HEK293T (cell line): Measurements from ENCODE around the gene NDUFB11.

Experiments
- CTCF ChIA-PET: fragments of 350-600 bp; formaldehyde crosslinking; extraction: SDS; loops from one replicate; lab custom pipeline; 2021; ENCODE audit warnings: antibody characterized with exemption, inconsistent platforms; lab: Yijun Ruan, JAX
- POLR2A ChIA-PET: fragments of 350-600 bp; formaldehyde crosslinking; extraction: SDS; loops from one replicate; lab custom pipeline; 2020; ENCODE audit warnings: antibody characterized with exemption, inconsistent platforms; lab: Yijun Ruan, JAX
- DNase-seq: peaks from one replicate; pipeline ENCODE4 v3.0.0; 2012; ENCODE audit warnings: mixed read lengths; ENCODE audit errors: extremely low spot score
- ARNT ChIP-seq: fragments of 450-650 bp; IDR thresholded peaks from 2 replicates; pipeline ENCODE4 v1.6.1; 2017; ENCODE audit warnings: mild to moderate bottlenecking
- BHLHE40 ChIP-seq: fragments of 450-650 bp; IDR thresholded peaks from 2 replicates; pipeline ENCODE4 v1.6.1; 2016; ENCODE audit warnings: mild to moderate bottlenecking, moderate library complexity, borderline replicate concordance
- CTBP1 ChIP-seq: fragments of 450-650 bp; IDR thresholded peaks from 2 replicates; pipeline ENCODE4 v1.6.1; 2016; ENCODE audit warnings: borderline replicate concordance
- ELF4 ChIP-seq: fragments of 450-650 bp; IDR thresholded peaks from 2 replicates; pipeline ENCODE4 v1.6.1; 2017; ENCODE audit warnings: antibody characterized with exemption
- FOXA1 ChIP-seq: fragments of 450-650 bp; IDR thresholded peaks from 2 replicates; pipeline ENCODE4 v1.6.1; 2016; ENCODE audit warnings: mild to moderate bottlenecking
- FOXK2 ChIP-seq: fragments of 450-650 bp; IDR thresholded peaks from 2 replicates; pipeline ENCODE4 v1.6.1; 2016; ENCODE audit warnings: mild to moderate bottlenecking
- FOXM1 ChIP-seq: fragments of 450-650 bp; IDR thresholded peaks from 2 replicates; pipeline ENCODE4 v1.6.1; 2017; ENCODE audit warnings: mild to moderate bottlenecking, borderline replicate concordance
- HDGF ChIP-seq: fragments of 450-650 bp; IDR thresholded peaks from 2 replicates; pipeline ENCODE4 v1.6.1; 2017; ENCODE audit warnings: antibody characterized with exemption, borderline replicate concordance
- L3MBTL2 ChIP-seq: fragments of 450-650 bp; conservative IDR thresholded peaks from 2 replicates; pipeline ENCODE4 v1.6.1; 2016; ENCODE audit warnings: mild to moderate bottlenecking
- LEF1 ChIP-seq: fragments of 450-650 bp; IDR thresholded peaks from 2 replicates; pipeline ENCODE4 v1.6.1; 2017; ENCODE audit warnings: mild to moderate bottlenecking, borderline replicate concordance
- NFRKB ChIP-seq: fragments of 450-650 bp; IDR thresholded peaks from 2 replicates; pipeline ENCODE4 v1.6.1; 2016; ENCODE audit warnings: mild to moderate bottlenecking, moderate library complexity
- SP1 ChIP-seq: fragments of 450-650 bp; IDR thresholded peaks from 2 replicates; pipeline ENCODE4 v1.6.1; 2017
- SUZ12 ChIP-seq: fragments of 450-650 bp; IDR thresholded peaks from 2 replicates; pipeline ENCODE4 v1.6.1; 2016; ENCODE audit warnings: mild to moderate bottlenecking
- TARDBP ChIP-seq: fragments of 450-650 bp; IDR thresholded peaks from 2 replicates; pipeline ENCODE4 v1.6.1; 2016
- ZNF384 ChIP-seq: fragments of 450-650 bp; IDR thresholded peaks from 2 replicates; pipeline ENCODE4 v1.6.1; 2016
- TF ChIP-seq, protein P1 (sequence below): fragments of 450-650 bp; IDR thresholded peaks from 2 replicates; pipeline ENCODE4 v1.6.1; 2016

Gene NDUFB11

GRCh38 chrX:47176101-47176740 lies 31.7 kb upstream of the NDUFB11 start:
- DNase-seq, result no peak
- TF ChIP-seq CTBP1, result no peak
- CTCF ChIA-PET, result no interaction called here
- POLR2A ChIA-PET, result no interaction called here

- DNase-seq, result no peak
- ChIA-PET CTCF (no interaction called here), POLR2A (no interaction called here)
- TF ChIP-seq FOXM1, result no peak
Observed at GRCh38 chrX:47175588-47175980, 31.1 kb upstream of the NDUFB11 start.

- ChIA-PET CTCF (no interaction called here), POLR2A (no interaction called here)
- DNase-seq, result no peak
- TF ChIP-seq SP1, result no peak
- no peak for TF ChIP-seq CTBP1
Observed at GRCh38 chrX:47174846-47175587, 30.5 kb upstream of the NDUFB11 start.

DNA sequence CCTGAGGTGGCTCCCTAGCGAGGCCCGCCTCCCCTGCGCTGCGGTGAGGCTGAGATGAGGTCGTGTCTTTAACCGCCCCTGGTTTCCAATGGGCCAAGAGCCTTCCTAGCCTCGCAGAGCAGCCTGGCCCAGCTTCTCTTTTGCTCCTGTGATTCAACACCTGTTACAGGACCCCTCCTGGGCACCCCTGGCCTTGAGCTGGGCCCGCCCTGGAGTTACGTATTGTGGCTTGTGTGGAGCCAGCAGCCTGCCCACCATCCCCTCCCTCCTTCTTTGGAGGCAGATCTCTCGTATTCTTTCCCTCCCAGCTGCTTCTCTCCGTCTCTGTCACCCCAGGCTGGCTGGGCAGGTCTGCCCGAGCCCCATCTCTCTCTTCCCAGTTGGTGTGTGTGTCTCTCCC lies 29.9 kb upstream of the NDUFB11 start:
- ChIA-PET CTCF (no interaction called here), POLR2A (no interaction called here)
- DNase-seq, result no peak
- TF ChIP-seq, protein P1, sequence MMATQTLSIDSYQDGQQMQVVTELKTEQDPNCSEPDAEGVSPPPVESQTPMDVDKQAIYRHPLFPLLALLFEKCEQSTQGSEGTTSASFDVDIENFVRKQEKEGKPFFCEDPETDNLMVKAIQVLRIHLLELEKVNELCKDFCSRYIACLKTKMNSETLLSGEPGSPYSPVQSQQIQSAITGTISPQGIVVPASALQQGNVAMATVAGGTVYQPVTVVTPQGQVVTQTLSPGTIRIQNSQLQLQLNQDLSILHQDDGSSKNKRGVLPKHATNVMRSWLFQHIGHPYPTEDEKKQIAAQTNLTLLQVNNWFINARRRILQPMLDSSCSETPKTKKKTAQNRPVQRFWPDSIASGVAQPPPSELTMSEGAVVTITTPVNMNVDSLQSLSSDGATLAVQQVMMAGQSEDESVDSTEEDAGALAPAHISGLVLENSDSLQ, result no peak
- TF ChIP-seq ELF4 (no peak), TARDBP (no peak), LEF1 (no peak), BHLHE40 (no peak), FOXA1 (no peak), ZNF384 (no peak), FOXM1 (no peak), SP1 (no peak), HDGF (no peak), L3MBTL2 (no peak), CTBP1 (no peak), FOXK2 (no peak), SUZ12 (no peak), ARNT (no peak)

GRCh38 chrX:47172971-47173792 lies 28.7 kb upstream of the NDUFB11 start:
- no peak for DNase-seq
- TF ChIP-seq LEF1 (no peak), ZNF384 (no peak), FOXA1 (no peak)
- ChIA-PET CTCF (no interaction called here), POLR2A (interaction anchor here (1.4 kb wide), 1 partner anchor 17 kb away, joined by 3 read pairs; no protein-coding TSS in a partner anchor)

DNA sequence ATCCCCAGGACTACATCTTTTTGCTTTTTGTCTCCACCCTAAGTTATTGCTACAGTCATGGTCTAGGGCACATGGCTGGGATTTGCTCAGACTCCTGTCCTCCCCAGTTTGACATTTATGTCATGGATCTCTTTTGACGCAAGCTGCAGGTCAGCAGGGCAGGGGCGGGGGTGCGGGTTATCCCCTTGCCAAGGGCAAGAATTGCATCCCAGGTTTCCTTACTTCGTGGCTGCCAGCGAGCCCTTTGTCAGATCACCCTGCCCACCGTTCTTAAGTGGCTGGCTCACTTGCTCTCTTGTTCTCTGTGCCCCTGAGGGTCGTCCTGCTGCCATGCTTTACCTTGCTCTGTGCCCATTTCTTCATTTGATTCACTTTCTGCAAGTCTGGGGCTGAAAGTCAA lies 28.0 kb upstream of the NDUFB11 start:
- ChIA-PET POLR2A (interaction anchor here (1.4 kb wide), 1 partner anchor 18 kb away, joined by 3 read pairs; no protein-coding TSS in a partner anchor), CTCF (no interaction called here)
- TF ChIP-seq, protein P1, result no peak
- TF ChIP-seq CTBP1, result no peak
- TF ChIP-seq FOXM1, result no peak
- TF ChIP-seq ARNT, result no peak
- TF ChIP-seq HDGF, result no peak
- TF ChIP-seq SP1, result no peak
- DNase-seq, result no peak

- POLR2A ChIA-PET, result interaction anchor here (1.4 kb wide), 1 partner anchor 18 kb away, joined by 3 read pairs; no protein-coding TSS in a partner anchor
- TF ChIP-seq FOXA1 (no peak), NFRKB (no peak), ZNF384 (no peak), L3MBTL2 (no peak), ELF4 (no peak), FOXM1 (no peak), BHLHE40 (no peak), SP1 (no peak), HDGF (no peak), ARNT (no peak), CTBP1 (no peak), LEF1 (no peak), TARDBP (no peak), FOXK2 (no peak), SUZ12 (no peak)
- TF ChIP-seq, protein P1, result no peak
- DNase-seq, result no peak
- CTCF ChIA-PET, result no interaction called here
Observed at GRCh38 chrX:47171996-47172395, 27.5 kb upstream of the NDUFB11 start.
